NCI-H1436 (cell line): ENCODE measurements around the gene CLPSL2.
A peak's percentile ranks its signal among the peaks of the same experiment; 100 is the strongest.
"Not testable (repeated sequence)": the region's sequence is repeated elsewhere in the genome, so short reads cannot be mapped to it uniquely, and the experiment has no call there.

Experiments
- DNase-seq: peaks from one replicate; lab custom pipeline; 2025; lab: John Stamatoyannopoulos, UW

CLPSL2 gene, protein sequence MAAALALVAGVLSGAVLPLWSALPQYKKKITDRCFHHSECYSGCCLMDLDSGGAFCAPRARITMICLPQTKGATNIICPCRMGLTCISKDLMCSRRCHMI

DNA sequence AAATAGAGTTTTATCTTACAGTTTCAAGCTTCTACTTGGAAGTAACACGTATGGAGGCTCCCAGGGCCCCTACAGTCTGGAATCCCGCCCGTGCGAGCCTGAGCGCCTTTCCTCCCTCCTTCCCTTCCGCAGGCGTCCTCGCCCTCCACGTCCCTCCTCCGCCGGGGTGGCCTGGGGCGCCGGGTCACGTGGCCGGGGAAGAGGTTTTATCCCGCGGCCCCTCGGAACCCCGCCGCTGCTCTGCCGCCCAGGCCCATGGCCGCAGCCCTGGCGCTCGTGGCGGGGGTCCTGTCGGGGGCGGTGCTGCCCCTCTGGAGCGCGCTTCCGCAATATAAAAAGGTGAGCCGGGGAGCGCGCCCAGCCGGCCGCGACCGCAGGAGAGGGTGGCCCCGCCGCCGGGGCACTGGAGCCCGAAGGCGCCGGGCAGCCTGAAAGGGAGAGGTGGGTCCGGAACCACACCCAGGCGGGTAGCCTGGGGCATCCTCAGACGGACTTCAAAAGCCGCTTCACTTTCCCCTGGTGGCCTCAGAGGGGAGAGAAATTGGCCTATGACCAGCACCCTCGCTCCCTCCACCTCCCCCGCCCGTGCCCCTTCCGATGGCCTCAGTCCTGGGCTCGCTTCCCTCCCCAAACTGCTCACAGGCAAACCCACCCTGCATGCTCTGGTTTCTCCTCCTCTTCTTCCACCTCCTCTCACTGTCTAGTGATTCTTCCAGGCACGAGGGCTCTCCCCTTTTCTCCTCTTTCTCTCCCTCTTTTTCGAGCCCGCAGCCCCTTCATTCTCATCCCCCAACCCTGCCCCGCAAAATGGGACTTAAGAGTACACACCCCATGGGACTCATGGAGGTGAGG, at the start of gene CLPSL2:
CLPSL2 (plus strand) TSS at position 235 of the 852 bp plus-strand sequence; CDS start at position 256, 21 bp downstream.
- DNase-seq: peak; percentile 25

DNA sequence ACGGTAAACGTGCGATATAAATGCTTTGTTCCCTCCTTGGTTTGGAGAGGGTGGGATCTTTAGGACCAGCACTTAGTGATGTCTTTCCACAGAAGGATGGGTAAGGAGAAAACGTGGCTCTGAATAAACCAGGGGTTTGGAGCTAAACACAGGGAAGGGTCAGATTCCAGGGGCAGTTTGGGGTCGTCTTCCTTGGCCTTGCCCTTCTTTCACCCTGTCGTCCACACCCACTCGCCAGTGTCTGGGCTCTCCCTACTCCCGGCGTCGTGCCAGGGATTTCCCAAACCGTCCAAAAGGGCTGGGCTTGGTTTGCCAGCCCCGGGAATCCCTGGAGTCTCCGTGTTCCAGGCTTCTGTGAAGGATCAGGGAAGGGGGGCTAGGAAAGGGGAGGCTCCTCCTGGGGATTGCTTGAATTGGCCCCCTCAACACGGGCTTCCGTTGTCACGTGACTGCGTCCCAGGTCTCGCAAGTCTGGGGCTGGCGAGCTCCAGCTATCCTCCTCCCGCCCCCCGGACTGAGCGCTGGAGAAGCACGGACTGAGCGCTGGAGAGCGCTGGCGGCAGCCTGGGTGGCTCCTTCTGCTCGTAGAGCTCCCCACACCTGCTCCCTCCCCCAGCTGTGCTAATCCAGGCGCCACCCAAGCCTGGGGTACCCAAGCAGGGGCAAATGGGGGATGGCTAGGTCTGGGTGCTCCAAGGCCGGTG, 49.0 kb upstream of the CLPSL2 start:
- DNase-seq: peak; percentile 67

GRCh38 chr6:35727935-35728682, 48.3 kb upstream of the CLPSL2 start:
- DNase-seq: peak; percentile 74

- no peak for DNase-seq
Observed at GRCh38 chr6:35728683-35729678, 47.4 kb upstream of the CLPSL2 start.

- DNase-seq: no peak
Observed at GRCh38 chr6:35729722-35730121, 46.7 kb upstream of the CLPSL2 start.

DNA sequence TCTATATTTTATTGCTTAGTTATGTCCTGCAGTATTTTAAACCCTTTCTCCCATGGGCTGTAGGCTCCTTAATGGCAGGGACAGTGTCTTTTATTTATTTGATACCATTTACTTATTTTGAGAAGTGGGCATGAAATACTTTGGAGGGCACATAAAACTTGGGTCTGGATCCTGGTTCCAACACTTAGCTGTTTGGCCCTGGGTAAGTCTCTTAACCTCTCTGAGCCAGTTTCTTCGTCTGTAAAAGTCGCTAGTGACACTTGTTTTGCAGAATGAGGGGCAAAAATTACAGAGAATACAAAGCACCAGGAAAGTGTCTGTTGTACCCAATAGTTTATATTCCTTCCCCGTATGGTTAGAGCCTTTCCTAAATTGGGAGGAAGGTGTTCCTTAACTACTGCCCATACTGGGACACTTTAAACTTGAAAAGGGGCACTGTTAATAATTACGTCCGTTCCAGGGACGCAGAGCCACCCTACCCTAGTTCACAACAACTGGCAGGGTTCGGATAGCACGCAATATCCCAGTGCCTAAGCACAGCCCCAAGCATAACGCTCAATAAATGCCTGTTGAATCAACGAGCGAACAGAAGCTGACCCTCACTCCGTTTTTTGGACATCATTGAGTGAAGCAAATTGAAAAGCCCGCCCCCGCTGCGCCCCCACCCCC, 45.5 kb upstream of the CLPSL2 start:
- no peak for DNase-seq

DNA sequence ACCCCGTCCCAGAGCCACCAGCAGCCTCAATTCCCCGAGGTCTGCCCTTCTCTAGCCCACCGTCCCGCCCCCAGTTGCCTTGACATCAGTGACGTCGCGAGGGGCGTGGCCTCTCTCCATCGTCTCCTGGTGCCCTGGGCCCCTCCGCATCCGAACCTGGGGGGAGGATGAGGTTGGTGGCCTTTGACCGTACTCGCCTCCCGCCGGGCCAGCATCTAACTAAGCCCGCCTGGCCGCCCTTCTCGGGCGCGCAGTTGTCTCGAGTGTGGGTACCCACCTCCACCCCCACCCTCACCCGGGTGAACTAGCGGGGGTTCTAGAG, 45.0 kb upstream of the CLPSL2 start:
- DNase-seq: peak; percentile 93

- peak; percentile 84 for DNase-seq
Observed at GRCh38 chr6:35731736-35732532, 44.5 kb upstream of the CLPSL2 start.

- no peak for DNase-seq
Observed at GRCh38 chr6:35733633-35734032, 42.8 kb upstream of the CLPSL2 start.

DNA sequence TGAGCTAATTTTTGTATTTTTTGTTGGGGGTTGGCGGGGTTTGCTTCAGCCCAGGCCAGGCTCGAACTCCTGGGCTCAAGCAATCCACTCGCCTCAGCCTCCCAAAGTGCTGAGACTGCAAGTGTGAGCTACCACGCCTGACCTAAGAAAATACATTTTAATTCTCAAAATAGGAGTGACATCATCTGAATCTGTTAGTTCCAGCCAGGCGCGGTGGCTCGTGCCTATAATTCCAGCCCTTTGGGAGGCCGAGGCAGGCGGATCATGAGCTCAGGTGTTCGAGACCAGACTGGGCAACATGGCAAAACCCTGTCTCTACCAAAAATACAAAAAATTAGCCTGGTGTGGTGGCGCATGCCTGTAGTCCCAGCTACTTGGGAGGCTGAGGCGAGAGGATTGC, 42.1 kb upstream of the CLPSL2 start:
- DNase-seq: not testable (repeated sequence)

DNA sequence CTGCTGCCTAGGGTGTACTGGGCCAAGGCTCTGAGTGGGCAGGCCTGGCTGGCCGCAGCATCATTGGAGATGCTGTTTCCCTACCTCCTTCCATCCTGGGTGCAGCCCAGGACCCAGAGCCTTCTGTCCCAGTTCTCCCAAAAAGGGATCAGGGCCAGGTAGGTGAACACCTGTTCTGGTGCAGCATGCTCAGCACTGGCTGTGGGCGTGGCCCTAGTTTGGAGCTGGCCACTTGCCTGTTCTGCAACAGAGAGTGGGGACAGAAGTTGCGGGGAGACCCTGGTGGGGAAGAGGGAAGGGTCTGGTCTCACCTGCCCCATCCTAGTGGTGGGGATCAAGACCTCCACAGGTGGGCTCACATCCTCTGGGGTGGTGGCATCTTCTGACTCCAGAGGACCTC, 40.9 kb upstream of the CLPSL2 start:
- no peak for DNase-seq

GRCh38 chr6:35736253-35736894, 40.0 kb upstream of the CLPSL2 start:
- DNase-seq: peak; percentile 69

DNA sequence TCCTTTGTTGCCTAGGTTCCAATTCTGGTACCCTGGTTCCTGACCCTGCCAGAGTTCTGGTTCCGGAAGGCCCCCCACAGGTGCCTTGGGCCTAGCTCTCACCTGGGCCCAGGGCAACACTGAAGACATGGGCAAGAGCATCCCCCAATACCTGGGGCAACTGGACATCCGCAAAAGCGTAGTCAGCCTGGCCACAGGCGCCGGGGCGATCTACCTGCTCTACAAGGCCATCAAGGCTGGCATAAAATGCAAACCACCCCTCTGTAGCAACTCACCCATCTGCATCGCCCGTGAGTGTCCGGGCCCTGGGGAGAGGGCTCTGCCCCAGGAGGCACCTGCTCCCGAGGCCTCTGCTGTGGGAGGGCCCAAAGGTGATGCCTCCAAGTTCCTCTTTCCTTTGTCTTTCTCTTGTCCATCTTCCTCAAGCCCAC, 39.4 kb upstream of the CLPSL2 start, which contains the start of gene ARMC12:
ARMC12 (plus strand) TSS at position 51 of the 431 bp plus-strand sequence; CDS start at position 128, 77 bp downstream.
- no peak for DNase-seq

GRCh38 chr6:35737413-35738211, 38.8 kb upstream of the CLPSL2 start:
- DNase-seq: peak; percentile 71

GRCh38 chr6:35739645-35740524, 36.5 kb upstream of the CLPSL2 start:
- DNase-seq: no peak

- DNase-seq: no peak
Observed at GRCh38 chr6:35742842-35743241, 33.6 kb upstream of the CLPSL2 start.

DNA sequence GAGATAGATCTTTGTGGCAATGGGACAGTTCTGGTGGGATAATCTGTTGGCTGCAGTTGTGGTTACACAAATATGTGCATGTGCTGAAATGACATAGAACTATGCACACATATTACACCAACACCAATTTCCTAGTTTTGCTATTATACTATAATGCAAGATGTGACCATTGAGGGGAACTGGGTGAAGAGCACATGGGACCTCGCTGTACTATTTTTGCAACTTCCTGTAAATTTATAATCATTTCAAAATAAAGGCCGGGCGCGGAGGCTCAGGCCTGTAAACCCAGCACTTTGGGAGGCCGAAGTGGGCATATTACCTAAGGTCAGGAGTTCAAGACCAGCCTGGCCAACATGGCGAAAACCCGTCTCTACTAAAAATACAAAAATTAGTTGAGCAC, 30.9 kb upstream of the CLPSL2 start:
- DNase-seq: no peak
